ENCODE results near the gene NOS1AP. TPM values are rescaled to one million over a fixed set of nuclear protein-coding genes. Genes with fewer than 3 reads are reported as not detected.

NOS1AP gene
- total RNA-seq, 1 experiment from 2014 or later = 9.9 TPM

GRCh38 chr1:162358928-162359327 lies 289.4 kb downstream of the NOS1AP start:
- intact Hi-C loops (cut with micrococcal nuclease; ENCODE audit: unreplicated experiment) = loop anchor here (10.0 kb wide), 1 partner anchor 146 kb away; no protein-coding TSS in a partner anchor
- DNase-seq = no peak
- Mint-ChIP-seq H3K36me3 (ENCODE audit: insufficient read depth, unreplicated experiment) (peaks cover 4% of the 10 kb centered on the region), H3K4me3 (ENCODE audit: low read depth, unreplicated experiment) (no peak overlapping the region), H3K9me3 (ENCODE audit: low read depth, unreplicated experiment) (no peaks in the 10 kb centered on the region), H3K27me3 (ENCODE audit: unreplicated experiment) (no peaks in the 10 kb centered on the region), H3K27ac (ENCODE audit: unreplicated experiment) (no peak overlapping the region), H3K4me1 (ENCODE audit: low read depth, unreplicated experiment) (no peaks in the 10 kb centered on the region)
- no peak for TF ChIP-seq CTCF (IDR thresholded peaks at IDR 0.05; ENCODE audit: unreplicated experiment)
- CTCF ChIA-PET = interaction anchor here (1.3 kb wide), 1 partner anchor 13 kb away, joined by 3 read pairs; no protein-coding TSS in a partner anchor
- BruUV-seq (replicated peaks) = no TSS peak

- intact Hi-C loops (cut with micrococcal nuclease; ENCODE audit: unreplicated experiment) = loop anchor here (10.0 kb wide), 1 partner anchor 145 kb away; no protein-coding TSS in a partner anchor
- Mint-ChIP-seq H3K27me3 (ENCODE audit: unreplicated experiment) (no peaks in the 10 kb centered on the region), H3K36me3 (ENCODE audit: insufficient read depth, unreplicated experiment) (no peaks in the 10 kb centered on the region), H3K9me3 (ENCODE audit: low read depth, unreplicated experiment) (no peaks in the 10 kb centered on the region), H3K27ac (ENCODE audit: unreplicated experiment) (no peak overlapping the region), H3K4me3 (ENCODE audit: low read depth, unreplicated experiment) (no peak overlapping the region), H3K4me1 (ENCODE audit: low read depth, unreplicated experiment) (no peaks in the 10 kb centered on the region)
- CTCF ChIA-PET = interaction anchor here (1.3 kb wide), 1 partner anchor 12 kb away, joined by 3 read pairs; no protein-coding TSS in a partner anchor
- TF ChIP-seq CTCF (IDR thresholded peaks at IDR 0.05; ENCODE audit: unreplicated experiment) = no peak
- no TSS peak for BruUV-seq (replicated peaks)
- DNase-seq = no peak
Observed at GRCh38 chr1:162359523-162360236, 290.2 kb downstream of the NOS1AP start.

- H3K27ac Mint-ChIP-seq (ENCODE audit: unreplicated experiment) = no peak overlapping the region
- H3K4me1 Mint-ChIP-seq (ENCODE audit: low read depth, unreplicated experiment) = no peaks in the 10 kb centered on the region
- CTCF ChIA-PET = interaction anchor here (1.3 kb wide), 1 partner anchor 12 kb away, joined by 3 read pairs; no protein-coding TSS in a partner anchor
- no peaks in the 10 kb centered on the region for H3K36me3 Mint-ChIP-seq (ENCODE audit: insufficient read depth, unreplicated experiment)
- H3K9me3 Mint-ChIP-seq (ENCODE audit: low read depth, unreplicated experiment) = no peaks in the 10 kb centered on the region
- DNase-seq = no peak
- intact Hi-C loops (cut with micrococcal nuclease; ENCODE audit: unreplicated experiment) = no loop called here
- no peak overlapping the region for H3K4me3 Mint-ChIP-seq (ENCODE audit: low read depth, unreplicated experiment)
- BruUV-seq (replicated peaks) = no TSS peak
- no peak for TF ChIP-seq CTCF (IDR thresholded peaks at IDR 0.05; ENCODE audit: unreplicated experiment)
- H3K27me3 Mint-ChIP-seq (ENCODE audit: unreplicated experiment) = no peaks in the 10 kb centered on the region
Observed at GRCh38 chr1:162360237-162360873, 290.9 kb downstream of the NOS1AP start.

GRCh38 chr1:162360874-162361260 lies 291.4 kb downstream of the NOS1AP start:
- no TSS peak for BruUV-seq (replicated peaks)
- Mint-ChIP-seq H3K4me1 (ENCODE audit: low read depth, unreplicated experiment) (no peaks in the 10 kb centered on the region), H3K9me3 (ENCODE audit: low read depth, unreplicated experiment) (no peaks in the 10 kb centered on the region), H3K4me3 (ENCODE audit: low read depth, unreplicated experiment) (no peak overlapping the region), H3K36me3 (ENCODE audit: insufficient read depth, unreplicated experiment) (no peaks in the 10 kb centered on the region), H3K27ac (ENCODE audit: unreplicated experiment) (no peak overlapping the region), H3K27me3 (ENCODE audit: unreplicated experiment) (no peaks in the 10 kb centered on the region)
- intact Hi-C loops (cut with micrococcal nuclease; ENCODE audit: unreplicated experiment) = no loop called here
- TF ChIP-seq CTCF (IDR thresholded peaks at IDR 0.05; ENCODE audit: unreplicated experiment) = no peak
- CTCF ChIA-PET = no interaction called here
- DNase-seq = no peak

Measured in Calu3 (cell line).